ENCODE results near the gene CCR7.

CCR7 gene, protein sequence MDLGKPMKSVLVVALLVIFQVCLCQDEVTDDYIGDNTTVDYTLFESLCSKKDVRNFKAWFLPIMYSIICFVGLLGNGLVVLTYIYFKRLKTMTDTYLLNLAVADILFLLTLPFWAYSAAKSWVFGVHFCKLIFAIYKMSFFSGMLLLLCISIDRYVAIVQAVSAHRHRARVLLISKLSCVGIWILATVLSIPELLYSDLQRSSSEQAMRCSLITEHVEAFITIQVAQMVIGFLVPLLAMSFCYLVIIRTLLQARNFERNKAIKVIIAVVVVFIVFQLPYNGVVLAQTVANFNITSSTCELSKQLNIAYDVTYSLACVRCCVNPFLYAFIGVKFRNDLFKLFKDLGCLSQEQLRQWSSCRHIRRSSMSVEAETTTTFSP

DNA sequence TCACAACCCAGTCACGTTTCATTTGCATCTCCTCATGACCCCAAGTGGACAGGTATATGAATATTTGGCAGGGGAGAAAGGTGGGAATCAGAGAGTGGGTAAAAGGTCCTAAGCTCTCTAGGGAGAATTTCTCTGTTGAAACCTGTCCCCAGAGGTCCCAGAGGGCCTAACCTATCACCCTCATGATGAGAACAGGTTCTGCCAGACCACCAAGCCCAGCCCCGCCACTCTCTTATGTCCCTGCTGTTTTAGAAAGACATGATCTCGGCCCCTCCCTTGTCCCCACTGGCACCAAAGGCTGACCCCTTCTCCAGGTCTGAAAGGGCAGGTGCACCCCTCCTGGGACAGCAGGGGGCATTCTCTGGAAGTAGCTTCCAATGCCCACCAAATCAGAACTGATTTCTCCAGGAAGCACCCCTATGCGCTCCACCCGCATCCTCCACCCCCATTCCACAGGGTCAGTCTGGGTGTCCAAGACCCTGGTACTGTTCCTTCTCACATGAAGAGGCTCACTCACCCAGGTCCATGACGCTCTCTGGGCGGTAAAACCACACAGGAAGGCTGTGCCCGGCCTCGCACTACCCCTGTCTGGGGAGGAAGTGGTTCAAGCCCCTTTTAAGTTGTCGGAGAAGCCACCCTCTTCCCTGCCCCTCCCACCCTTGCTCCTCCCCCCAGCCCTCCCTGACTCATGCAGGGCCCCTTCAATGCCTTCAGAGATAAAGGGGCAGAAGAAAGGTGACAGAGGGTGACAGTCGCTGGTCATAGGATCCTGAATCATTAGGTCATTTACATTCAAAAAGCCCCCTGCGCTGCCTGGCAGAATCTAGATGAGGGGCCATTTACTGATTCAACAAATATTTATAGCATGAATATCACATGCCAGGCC is at the start of gene CCR7:
TSS of gene CCR7 (minus strand) at position 590 of the 886 bp plus-strand sequence. CDS start at position 527, 63 bp downstream.
- no peak for DNase-seq

DNA sequence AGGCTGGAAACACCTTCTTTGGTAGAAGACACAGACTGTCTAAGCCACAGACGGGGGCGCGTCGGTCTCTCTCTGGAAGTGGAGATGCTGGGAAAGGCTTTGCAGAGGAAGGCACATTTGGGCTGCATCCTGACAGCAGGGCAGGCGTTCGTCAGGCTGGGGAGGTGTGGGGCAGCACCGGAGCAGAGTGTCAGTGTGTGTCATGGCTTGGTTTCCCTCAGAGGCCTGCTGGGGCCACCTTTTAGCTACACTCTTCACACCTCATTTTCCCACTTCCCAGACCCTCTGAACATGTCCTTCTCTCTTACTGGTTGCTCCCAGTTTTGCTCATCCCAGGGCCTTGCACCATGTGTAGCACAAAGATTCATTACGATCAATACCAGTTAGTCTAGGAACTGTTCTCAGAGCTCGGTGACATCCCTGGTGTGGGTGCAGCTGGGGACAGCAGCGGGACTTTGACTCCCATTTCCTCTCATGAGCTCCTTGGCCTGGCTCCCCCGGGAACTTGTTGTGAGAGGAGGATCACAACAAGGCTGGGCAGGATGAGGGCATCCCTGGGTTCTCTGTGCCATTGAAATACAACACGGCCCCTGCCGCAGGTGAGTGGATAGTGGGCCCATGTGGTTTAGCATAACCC is 49.3 kb upstream of the CCR7 start:
- no peak for DNase-seq

DNA sequence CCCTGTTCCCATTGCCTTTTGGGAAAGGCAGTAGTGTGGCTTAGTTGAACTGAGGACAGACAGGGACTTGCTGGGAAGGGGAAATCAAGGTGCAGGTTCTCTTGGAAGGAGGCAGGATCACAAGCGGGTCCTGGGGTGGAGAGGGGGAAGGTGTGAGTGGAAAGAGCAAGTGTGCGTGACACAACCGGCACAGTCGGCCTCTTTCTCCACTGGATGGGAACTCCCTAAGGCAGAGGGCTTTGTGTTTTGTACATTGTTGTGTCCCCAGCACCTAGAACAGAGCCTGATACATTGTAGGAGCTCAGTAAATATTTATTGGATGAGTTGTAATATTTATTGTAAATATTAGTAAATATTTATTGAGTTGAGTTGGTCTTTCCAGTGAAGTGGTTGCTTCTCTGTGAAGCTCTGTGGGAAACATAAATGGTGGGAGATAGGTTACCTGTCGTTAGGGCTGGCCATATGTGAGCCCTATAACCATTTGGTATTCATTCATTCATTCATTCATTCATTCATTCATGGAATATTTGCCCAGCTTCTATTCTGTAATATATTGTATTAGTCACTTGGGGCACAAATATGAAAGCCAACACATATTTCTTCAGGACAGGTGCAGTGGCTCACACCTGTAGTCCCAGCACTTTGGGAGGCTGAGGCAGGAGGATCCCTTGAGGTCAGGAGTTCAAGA is 48.3 kb upstream of the CCR7 start:
- DNase-seq, result no peak

DNA sequence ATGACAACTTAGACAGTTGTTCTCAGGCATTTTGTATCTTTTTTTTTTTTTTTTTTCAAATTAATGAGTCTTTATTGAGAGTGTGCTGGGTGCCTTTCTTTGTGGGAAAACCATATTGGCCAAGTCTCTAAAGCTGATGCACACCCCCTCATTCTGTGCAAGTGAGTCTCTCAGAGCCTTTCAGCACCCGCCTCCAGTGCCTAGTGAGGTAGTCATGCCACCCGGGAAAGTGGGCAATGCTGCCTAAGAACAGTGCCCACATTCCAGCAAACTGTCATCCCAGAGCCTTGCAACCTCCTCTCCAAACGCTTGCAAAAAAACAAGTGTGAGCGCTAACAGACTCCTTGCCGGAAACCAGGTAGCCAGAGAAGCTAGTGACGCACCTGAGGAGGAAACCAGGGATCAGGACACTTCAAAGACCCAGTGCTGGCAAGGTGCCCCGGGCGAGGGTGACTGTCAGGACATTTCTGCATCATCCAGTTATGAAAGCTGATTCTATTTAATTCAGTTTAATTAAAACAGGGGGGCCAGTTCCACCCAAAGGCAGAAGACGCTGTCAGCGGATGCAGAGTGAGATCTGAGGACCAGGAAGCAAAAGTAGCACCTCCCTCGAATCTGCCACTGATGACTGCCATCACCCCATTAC is 47.5 kb upstream of the CCR7 start:
- DNase-seq, result no peak

DNA sequence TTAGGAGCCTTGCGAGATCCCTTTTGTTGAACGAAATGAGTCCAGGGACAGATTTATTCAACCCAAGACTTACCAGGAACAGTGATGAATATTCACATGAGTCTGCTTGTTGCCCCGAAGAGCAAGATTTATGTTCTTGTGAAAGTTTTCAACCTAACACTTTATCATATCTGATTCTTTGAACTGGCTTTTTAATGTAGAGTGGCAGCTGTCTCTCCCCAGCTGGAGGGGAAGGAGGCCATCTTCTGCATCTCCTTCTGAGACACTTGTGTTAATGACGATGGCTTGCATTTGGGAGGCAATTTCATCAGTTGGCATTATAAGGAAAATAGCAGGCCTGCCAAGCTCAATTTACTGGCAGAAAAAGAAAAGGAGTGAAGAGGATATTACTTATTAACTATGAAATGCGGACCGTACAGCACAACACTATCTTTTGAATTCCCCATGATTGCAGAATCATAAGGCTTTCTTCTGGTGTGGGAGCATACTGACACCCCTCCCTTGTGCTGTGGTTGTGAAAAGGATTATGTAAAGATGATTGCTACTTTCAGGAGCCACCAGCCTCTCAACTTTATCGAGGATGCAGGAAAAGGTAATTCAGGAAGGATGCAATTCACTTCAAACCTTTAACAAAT is 46.7 kb upstream of the CCR7 start:
- no peak for DNase-seq

DNA sequence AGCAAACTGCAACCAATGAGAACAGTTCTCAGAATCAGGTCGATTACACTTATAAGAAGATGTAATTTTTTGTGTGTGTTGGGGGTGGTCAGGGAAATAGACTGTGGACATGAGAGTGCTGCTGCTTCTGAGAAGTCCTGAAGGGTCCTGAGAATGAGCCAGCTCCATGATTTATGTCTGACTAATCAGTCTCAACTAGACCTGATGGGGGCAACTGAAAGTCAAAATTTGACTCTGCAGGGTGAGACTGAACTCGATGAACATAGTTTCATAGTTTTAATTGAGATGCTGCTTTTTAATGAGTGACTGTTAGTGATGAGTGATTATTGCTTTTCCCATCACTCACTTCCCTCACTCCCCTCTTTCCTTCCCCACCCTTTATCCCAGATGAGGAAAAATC is 45.1 kb upstream of the CCR7 start:
- no peak for DNase-seq

DNA sequence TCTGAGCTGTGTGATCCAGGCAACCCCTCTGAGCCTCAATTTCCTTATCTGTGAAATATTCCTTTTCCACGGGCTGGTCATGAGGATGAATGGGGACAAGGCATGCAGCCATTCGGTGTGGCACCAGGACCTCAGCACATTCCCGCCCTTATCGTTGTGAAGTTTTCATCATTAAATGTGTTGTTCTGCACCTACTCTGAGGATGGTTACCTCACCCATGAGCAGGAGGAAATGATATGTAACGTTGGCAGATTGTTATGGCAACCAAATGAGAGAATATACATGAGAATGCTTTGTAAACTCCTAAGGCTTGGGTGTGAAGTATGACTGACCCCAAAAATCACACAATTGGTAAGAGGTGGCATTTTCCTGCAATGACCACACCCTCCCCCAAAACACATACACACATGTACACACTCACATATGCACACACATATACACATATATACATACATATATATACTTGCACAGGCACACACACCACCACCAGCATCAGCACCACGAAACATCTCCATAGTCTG is 42.8 kb upstream of the CCR7 start:
- DNase-seq, result no peak

DNA sequence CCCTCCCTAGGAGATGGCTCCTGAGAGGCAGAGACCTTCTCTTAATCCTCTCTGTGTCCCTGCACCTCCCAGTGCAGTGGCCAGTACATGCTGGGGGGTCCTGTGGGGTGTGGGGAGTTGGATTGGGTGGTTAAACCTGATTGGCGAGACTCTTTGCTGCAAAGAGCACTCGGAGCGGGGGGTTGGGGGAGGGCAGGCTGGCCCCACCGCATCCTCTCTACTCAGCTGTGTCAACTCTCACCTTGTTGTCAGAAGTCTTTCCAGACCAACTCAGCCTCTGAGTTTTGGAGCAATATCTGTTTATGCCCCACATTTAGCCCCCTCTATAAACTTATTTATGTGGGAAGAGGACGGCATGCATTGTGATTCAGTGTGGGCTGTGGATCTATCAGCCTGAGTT is 42.4 kb upstream of the CCR7 start:
- DNase-seq, result no peak

DNA sequence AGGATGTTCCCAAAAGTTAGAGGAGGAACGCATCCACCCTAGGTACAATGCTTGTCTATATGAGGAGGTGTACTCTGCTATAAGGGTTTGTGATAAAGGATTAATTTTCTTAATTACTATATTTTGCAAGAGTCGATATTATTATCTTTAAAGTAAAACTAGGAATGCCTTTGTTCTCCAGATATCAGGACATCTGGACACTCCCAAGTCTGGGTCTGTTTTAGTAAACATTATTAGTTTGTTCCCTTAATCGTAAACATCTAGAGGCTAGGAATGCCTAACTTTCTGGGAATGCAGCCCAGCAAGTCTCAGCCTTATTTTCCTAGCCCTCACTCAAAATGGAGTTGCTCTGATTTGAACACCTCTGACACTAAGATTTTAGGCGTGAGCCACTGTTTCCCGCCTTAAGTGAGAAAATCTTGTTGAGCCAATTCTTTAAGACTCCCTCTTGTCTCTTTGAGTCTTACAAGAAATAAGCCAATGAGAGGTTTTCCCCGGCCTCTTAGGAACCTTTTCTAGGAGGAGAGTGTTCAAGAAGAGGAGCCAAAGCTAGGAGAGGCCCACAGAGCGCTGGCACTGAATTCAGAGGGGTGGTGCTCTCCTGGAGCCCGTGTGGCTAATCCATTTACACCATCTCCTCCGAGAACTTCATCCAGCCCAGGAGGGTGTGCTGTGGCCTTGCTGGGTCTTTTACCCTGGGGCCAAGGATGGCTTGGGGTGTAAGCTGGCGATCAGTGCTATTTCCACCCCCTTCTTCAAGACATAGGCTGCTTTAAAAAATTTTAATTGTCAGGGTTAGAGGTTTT is 41.5 kb upstream of the CCR7 start:
- DNase-seq, result no peak

DNA sequence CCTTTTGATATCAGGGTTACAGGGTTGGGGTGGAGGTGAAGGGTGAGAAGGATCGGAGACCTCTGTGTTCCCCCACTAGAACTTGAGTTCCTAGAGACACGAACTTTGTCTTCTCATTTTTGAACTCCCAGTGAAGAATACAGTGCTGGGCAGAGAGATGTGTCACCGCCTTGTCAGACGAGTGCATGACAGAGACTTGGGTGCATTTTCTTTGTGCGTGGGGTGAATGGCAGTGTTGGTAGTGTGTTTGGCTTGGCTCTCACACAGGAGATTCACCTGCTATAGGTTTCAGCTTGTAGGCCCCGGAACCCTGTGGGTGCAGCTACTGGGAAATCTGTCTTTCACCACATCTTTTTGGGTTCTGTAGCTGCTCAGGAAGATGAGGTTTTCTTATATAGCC is 40.0 kb upstream of the CCR7 start:
- DNase-seq, result no peak

DNA sequence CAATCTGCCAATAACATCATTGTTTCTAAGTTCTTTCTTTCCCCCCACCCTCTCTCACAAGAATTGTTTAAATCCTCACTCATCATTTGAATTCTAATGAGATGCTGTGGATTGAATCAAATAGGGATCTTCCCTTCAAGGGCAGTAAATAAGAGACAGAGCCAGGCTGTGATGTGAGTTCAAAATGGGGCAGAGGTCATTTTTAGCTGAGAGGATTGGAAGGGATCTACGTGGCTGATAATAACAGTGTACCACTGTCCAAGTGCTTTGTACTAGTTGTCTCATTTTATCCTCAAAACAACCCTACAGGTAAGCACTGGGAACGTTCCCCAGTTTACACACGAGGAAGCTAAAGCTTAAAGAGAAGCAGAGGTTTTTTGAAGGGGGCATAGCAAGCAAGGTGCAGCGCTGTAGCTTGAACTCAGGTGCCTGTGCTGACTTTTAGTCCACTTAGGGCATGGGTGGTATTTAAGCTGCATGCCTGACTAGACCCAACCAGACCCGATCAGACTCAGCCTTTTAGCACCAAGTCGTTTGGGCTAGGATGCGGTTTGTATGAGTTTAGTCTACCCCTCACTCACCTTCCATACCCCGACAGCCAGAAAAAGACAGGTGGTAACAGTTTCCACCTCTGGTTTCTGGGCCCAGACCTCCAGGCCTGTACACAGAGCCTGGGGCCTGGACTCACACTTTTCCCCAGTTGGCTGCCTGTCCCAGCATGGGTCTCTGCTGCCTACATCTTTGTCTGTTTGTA is 39.2 kb upstream of the CCR7 start:
- no peak for DNase-seq

DNA sequence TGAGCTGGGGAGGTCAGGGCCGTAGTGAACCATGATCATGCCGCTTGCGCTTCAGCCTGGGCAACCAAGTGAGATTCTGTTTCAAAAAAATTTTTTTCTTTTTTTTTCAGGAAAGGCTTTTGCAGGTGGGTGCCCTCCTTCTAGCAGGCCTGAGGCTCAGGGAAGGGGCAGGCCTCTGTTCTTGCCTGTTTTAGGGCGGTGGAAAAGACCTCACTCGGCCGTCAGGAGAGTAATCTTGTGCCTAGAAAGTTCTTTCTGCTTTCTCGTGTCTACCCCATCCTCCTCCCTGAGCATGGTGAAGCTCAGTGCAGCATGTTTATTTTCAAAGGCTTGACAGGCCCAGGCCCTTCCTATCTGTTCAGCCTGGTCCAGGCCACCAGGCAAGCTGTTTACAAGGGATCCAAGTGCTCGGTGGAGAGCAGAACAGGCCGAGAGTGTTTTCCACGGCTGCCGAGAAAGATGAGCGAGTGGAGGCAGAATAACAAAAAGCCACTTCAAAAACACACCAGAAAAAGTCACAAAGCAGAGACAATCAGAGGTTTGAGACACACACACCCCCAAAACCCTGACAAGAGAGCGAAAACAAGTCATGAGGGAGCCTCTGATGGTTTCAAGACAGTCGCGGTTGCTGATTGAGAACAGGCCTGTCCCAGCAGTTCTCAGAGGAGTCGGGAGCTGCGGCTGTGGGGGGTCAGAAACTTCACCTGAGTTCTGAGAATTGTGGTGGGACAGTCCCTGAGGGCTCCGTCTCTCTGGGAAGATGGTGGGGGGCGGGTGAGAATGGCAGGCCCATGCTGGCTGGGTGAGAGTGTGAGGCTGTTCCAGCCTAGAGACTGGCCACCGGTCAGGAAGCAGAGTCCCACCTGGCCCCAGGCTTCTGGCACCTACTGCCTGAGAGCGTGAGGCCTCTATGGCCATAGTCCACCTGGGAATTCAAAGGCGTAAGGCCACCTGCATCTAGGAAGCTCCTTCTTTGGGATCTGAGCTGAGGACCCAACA is 37.5 kb upstream of the CCR7 start:
- no peak for DNase-seq

DNA sequence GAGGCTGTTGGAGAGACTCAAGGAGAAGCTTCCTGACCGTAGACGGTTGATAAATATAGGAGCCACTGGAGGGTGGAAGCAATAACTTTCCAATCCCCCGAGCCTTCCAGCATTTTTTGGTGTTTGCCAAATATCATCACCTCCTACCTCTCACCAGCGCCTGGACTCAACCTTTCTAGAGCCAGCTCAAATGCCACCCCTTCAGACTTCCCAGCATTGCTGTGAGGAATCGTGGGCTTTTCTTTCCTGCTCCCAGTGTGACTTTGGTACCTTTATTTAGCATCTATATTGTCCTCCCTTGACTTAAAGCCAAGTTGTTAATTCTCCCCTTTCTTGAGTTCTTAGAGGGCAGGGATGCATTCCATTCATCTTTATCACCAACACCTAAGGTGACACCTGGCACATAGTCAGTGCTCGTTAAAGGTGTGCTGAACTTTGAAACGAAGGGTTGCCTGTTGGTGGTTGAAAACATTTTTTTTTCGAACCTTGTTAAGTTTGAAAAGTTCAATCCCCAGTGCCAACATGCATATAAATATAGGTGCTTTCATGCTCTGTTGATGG is 35.3 kb upstream of the CCR7 start:
- DNase-seq, result no peak

DNA sequence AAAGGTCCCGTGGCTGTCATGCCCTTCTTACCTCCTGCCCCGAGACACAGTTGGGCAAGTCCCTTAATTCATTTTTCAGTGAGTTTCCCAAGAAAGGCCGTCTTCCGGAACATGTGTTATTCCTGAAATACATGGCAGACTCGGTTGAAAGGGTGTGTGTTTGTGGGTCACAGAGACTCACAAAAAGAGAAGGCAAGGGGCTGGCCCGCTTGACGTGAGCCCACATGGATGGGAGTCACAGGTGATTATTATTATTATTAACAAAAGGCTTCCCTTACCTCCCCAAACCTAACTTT is 34.1 kb upstream of the CCR7 start:
- no peak for DNase-seq

DNA sequence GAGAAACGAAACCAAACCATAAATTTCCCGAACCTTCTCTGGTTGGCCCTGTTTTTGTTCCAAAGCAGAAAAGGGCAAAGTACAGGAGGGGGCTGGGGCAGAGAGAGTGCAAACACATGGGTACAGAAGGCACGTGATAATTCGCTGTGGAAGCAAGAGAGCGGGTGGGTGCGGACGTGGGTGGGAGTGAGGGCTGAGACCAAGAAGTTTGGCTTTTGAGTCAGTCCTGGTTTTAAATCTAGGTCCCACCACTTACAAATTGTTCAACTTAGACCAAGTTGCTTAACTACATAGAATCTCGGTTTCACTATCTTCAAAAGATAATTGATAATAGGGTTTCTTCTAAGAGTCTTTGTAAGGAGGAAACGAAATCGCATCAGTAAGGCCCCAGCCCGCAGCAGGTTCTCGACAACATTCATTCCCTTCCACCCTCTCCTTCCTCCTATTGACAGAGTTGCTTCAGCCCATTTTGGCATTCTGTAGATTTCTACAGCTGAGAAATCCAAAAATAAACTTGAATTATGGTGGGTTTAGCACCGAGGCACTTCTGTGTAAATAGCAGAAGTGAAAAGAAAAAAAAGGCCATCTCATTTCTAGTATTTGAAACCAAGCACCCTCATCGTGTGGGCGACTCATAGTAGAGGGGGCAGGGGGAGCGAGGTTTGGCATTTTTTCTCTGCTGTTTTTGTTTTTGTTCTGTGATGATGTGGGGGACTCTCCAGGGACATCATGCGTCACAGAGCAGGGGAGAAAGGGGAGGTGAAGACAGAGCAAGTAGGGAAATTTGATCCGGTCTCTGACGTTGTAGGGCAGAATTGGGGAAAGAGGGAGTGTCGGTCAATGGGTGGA is 33.6 kb upstream of the CCR7 start:
- DNase-seq, result no peak

DNA sequence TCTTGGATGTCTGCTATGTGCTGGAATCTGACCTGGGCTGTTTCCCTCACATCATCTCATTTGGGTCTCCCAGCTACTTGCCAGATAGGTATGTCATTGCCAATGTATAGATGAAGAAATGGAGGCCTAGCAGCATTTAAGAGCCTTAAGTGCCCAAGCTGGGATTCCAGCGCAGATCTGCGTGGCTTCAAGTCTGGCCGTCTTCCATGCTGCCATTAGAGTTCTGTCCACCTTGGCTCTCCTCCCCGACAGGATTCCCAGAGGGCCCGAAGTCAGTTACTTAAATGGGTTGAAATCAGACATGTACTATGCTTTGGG is 33.0 kb upstream of the CCR7 start:
- DNase-seq, result no peak

DNA sequence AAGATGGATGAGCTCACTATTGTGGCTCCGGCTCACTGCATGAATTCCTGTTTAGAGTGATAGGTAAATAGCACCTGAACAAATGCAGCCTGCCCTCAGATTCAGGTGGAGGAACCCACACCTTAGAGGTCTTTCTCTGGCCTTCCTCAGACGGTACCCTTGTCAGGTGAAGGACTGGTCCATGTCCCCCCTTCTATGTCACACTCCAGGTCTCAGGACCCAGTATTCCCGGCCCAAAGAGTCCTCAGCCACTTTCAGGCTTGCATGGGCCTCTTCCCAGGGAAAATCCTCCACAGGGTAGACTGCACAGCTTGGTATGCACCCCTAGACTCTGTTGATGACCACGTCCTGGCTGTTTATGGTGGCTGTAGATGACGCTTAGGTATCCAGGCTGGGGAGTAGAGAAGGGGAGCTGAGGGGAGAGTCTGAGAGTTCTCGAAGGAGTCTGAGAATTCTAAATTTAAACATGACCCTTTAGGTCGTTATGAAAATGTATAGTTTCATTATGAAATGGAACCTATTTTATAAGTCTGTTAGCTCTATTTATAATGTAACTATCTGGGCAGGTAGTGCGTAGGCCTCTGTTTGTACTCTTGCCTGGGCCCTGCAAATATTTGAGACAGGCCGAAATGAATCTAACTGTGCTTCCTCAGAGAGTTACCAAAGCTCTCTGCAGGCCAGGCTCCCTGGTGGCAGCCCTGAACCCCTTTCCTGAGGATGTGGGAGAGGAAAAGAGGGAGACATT is 32.5 kb upstream of the CCR7 start:
- DNase-seq, result no peak
